ENCODE measurements around the gene TMEM179.
"Not testable (repeated sequence)": the region's sequence is repeated elsewhere in the genome, so short reads cannot be mapped to it uniquely, and the experiment has no call there.

Gene TMEM179

DNA sequence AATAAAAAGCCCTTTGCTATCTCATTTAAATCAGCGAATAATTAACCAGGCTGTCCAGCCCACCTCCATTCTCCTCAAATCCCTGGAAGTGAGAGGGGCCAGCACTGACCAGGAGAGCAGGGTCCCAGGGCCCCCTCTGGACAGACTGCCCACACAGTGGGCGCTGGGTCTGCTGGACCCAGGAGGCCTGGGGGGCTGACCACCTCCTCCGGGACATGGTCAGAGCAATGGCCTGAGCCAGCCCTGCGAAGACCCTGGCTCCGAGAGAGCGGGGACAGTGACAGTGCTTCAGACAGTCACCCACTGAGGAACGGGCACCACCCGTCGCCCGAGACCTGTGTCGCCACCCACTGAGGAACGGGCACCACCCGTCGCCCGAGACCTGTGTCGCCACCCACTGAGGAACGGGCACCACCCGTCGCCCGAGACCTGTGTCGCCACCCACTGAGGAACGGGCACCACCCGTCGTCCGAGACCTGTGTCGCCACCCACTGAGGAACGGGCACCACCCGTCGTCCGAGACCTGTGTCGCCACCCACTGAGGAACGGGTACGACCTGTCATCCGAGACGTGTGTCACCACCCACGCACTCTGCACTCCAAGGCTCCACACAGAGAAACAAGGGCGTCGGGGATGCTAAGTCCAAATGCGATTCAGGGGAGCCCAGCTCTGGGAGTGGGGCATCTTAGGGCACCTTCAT is 32.4 kb upstream of the TMEM179 start:
- DNase-seq, result not testable (repeated sequence)

DNA sequence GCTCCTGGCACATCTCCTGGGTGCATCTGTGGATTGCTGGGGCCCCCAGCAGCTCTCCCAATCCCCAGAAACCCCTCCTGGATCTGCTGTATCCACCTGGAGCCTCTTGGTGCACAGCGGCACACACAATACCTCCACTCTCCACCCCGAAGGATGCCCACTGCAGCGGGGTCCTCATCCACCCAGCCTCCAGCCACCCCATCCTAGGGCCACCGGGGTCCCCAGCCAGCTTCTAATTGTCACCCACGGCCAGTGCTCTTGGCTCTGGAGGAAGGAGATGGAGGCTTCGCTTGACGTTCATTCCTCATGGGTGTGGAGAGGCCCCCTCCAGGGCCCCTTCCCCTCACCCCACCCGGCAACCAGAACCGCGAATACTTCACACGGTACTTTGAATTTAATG is 31.6 kb upstream of the TMEM179 start:
- no peak for DNase-seq

DNA sequence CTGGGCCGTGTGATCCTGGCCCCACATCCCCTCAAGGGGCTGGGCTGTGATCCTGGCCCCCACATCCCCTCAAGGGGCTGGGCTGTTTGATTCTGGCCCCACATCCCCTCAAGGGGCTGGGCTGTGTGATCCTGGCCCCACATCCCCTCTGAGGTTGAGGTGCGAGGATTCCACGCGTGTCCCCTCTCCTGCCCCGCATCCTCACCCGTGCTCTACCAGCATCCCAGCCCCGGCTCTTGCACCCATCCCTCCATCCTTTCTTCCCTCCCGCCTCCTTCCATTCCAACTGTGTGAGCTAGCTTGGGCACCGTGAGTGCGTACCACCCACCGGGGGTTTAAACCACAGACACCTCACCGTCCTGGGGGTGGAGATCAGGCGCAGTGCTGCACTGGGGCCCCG is 31.1 kb upstream of the TMEM179 start:
- no peak for DNase-seq

DNA sequence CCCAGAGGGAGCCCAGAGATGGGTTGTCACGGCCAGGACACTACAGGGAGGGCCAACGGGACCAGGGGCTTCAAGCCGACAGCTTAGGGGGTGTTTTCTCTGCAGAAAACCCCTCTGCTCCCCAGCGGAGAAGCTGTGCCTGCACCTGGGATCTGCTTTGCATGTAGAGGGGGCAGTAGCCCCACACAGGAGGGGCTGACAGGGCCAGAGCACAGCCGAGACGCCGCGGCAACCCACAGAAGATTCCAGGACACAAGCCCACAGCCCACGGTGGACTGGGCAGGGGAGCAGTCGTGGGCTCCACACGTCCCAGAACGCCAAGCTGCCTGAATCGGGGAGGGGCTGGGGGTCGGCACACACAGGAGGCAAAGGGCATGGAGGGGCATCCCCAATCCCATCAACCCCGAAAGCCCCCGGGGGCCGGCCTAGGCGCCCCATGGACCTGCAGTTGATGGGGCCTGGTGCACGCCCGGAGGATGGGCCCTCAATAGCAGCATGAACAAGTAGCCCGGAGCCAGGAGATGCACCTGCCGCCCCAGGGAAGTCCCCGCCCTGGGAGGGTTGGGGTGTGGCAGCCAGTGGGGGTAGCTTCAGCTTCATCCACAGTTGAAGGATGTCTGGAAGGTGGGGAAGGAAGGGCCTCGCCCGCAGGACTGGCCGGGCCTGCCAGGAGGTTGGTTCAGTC is 30.5 kb upstream of the TMEM179 start:
- no peak for DNase-seq

DNA sequence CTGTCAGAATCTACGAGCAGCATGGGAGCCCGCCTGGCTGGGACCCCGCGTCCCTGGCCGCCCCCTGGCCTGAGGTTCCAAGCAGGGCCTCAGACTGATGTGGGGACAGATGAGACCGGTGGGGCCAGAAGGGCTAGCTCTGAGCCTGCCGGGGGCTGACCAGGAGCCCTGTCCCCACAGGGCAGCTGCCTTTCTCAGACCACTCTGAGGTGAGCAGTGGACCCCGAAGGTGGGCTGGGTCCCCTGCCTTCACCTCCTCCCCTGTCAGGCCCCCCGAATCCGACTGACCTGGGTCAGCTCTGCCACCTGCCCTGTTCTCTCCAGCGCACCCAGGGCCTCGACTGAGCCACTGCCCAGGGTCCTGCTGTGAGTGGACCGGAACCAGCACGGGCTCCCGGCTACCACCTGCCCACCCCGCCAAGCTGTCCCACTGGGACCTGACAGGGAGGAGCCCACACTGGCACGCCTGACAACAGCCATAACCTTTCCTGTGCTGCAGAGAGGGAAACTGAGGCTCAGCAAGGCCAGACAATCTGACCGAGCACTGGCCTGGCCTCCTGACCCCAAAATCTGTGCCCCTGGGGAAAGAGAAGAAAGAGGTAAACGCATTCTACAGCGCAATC is 29.7 kb upstream of the TMEM179 start:
- no peak for DNase-seq

DNA sequence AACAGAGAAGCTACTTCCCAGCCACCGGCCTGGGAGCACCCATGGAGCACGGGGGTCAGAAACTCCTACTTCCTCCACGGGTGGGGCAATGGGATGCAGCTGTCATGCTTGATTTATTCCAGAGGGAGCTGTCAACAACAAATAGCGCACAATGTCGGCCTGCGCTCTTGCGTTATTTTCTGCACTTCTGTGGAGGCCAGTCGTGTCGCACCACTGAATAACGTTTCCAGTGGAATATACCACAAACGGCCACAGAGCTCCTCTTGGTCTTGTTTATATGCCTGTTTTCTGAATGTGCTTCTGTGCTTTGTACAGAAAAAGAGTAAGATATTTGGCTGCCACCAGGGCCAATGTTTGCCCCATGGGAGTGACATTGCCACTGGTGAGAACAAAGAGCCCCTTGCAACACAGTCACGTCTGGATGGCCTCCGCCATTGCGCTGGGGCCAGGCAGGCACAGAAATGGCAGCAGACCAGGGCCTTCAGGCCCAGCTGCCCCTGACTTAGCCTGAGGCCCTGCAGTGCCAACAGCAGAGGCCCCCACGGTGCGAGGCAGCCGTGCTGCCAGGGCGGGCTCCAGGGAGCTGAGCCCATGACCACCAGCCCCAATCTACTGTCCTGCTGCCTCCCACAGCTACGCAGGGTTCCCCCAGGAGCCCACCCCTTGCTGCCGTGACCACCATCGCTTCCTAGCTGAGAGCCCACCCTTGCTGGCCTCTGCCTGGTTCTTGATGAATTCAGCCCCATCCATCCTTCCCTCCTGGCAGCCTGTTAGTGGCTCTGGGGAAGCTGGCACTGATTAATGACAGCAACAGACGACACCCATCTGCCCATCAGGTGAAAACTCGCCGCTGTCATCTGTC is 28.9 kb upstream of the TMEM179 start:
- DNase-seq, result no peak

DNA sequence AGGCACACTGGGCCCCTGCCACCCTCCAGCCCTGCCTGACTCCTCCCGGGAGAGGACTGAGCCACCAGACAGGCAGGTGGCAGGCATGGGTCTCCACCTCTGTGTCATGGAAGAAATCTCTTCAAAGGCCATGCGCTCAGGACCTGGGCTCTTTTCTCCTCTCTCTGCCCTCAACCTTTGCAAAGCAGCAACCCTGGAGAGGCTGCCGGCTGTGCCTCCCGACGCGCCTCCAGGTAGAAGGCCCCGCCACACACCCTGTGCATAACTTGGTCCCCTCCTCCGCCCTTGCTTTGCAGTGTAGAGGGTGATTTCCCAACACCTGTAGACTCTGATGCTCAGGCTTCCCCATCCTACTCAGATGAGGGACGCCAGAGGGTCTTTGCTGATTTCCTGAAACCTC is 28.2 kb upstream of the TMEM179 start:
- DNase-seq, result no peak

DNA sequence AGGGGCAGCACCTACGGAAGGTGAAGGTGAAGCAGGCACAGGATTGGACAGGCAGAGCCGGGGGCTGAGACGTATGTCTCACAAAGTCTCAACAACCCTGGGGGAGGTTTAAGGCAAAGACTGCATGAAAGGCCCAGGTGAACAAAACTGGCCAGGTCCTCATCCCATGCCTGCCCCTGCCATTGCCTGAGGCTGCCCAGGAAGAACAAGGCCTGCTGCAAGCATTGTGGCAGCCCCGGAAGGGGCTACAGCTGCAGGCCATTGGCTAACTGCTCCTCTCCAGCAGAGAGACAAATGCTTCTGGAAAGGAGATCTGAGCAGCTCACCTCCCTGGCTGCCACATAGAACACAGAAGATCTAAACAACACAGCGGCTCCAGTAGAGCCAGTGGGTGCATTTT is 20.4 kb upstream of the TMEM179 start:
- DNase-seq, result no peak

DNA sequence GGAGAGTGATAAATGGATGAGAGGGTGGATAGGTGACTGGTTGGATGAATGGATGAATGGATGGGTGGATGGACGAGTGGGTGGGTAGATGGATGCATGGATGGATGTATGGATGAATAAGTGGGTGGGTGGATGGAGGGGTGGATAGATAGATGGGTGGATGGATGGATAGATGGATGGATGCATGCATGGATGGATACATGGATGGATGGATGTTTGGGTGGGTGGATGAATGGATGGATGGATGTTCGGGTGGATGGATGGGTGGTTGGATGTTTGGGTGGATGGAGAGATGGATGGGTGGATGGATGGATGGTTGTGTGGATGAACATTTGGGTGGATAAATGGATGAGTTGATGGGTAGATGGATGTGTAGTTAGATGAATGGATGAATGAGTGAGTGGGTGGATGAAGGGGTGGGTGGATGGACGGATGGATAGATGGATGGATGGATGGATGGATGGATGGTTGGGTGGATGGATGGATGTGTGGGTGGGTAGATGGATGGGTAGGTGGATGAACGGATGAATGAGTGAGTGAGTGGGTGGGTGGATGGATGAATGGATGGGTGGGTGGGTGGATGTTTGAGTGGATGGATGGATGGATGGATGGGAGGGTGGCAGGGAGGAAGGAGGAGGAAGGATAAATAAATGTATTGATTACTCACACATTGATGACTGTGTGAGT is 9.7 kb upstream of the TMEM179 start:
- no peak for DNase-seq

DNA sequence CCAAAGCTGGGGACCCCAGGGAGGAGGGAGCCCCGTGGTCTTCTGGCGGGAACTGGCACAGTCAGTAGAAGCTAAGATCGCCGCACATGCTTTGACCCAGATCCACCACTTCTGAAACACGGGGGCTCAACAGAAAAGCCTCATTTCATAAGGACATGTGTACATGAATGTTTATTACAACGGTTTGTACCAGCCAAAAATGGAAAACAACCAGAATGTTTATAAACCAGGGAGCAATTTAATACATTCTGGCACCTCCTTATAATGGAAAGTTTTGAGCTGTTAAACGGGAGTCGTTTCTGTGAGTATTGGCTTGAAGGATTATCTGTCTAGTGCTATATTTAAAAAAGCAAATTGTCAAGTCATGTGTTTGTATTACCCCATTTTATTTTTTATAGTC is 7.3 kb upstream of the TMEM179 start:
- DNase-seq, result no peak

DNA sequence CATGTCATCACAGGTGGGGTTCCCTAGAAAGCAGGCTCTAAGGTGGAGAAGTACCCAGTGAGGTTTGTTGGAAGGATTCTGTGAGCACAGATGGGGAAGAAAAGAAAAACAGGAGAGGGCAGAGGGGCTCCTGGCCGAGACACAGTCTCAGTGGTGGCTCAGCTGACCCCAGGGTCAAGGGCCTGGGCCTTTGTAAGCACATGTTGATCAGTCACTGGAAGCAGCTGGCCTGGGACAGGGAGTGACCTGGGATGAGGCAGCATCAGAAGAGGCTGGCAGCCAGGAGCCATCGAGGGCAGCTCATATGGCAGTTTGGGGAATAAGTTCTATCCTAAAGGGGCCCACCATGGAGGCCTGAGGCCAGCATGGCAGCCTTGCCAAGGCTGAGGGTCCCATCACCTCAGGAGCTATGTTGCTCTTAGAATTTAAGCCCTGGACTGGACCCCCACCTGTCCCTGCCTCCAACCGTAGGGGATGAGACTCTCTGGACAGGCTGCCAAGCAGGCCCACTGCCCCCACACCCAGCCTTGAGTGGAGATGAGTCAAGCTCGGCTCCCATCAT is 6.3 kb upstream of the TMEM179 start:
- no peak for DNase-seq

DNA sequence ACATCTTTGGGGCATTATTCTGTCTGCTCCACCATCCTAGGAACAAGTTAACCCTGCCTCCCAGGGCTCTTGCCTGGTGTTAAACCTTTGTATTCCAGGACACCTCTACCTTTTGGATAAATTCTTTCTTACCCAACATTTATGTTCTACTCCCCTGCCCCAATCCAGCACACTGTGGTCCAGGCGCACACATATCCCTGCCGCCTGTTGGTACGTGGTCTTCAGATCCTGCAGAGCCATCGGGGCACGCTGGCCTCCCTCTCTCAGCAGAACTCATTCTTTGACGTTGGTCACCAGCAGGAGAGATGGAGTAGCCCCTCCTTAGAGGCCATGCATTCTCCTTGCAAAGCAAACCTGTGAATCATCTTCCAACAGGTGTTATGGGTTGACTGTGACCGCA is 5.1 kb upstream of the TMEM179 start:
- no peak for DNase-seq

DNA sequence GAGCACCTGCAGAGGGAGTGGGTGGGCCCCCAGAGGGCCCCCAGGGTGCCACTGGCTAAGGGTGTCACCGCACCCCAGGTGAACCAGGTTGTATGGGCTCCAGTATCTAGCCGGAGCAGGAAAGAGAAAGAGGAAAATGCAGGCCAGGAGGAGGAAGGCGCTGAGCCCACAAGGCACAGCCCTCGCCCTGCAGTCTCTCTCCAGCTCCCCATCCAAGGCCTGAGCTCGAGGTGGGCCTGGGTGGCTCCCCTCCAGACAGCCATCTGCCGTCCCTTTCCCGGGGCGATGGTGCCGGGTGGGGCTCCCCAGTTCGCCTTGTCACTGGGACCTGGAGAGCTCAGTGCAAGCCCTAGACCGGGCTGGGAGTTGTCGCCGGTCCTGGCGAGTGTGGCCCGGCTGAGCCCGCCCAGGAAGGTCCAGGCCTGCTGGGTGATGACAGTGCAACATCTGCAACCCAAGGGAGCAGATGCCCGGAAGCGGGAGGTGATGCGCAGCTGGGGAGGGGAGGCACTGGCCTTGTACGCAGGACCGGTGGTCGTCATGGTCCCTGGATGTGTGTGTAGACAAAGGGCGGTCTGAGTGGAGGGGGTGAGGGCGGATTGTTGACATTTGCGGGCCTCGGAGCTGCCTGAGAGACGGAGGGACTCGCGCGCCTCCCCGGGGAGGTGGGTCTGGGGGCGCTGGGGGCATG is 716 bp downstream of the TMEM179 start:
- no peak for DNase-seq

DNA sequence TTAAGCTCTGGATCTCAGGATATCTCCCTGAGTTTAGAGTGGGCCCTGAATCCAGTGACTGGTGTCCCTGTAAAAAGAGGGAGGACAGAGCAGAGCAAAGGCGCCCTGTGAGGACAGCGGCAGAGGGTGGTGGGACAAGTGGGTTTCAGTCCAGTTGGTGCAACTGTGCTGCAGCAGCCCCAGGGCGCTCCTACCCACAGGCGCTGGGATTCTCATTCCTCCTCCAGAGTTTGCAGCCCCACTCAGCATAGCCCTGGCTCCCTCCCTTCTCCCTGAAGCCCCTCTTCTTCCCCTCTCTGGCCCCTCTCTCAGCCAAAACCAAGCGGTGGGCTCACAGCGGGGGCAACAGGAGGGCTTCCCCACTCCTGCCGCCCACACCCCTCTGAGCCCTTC is 1.6 kb downstream of the TMEM179 start:
- DNase-seq, result no peak

DNA sequence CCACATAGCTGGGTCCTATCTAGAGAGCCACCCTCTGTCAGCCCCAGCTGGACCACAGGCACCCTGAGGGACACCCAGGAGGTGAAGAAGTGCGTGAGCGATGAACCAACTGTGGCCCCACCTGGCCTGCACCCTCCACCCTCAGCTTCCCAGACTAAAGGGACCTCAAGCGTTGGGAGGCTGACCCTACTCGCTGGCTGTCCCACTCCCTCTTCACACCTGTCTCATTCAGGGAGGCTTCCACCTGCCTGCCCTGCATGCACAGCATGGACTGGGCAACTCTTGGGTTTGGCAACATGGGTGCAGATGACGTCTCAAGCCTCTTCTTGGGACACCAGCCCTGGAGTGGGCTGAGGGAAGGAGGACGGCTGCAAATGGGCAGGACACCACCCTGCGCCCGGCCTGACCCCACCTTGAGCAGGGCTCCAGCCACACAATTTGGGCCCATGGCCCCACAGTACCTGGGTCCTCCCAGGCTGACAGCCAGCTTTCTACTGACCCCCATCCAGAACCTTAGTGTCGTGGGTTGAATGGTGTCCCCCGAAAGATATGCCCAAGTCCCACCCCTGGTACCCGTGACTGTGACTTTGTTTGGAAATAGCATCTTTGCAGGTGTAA is 2.1 kb downstream of the TMEM179 start:
- no peak for DNase-seq

DNA sequence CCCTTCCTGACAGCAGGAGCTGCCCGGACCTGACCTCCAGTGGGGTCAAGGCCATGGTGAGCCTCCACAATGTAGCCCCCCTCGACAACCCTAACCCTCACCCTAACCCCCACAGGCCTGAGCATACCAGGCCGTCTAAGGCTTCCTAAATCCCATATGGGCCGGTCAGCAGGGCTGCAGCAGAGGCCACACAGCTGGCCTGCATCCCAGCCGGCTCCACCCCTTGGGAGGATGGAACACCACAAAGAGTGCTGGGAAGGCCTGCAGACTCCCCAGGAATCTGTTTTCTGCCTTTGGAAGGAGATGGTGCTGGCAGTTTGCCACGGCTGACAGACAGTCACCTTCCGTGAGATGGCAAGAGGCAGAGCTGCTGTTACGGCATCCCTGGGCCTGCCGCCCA is 2.8 kb downstream of the TMEM179 start:
- DNase-seq, result no peak

DNA sequence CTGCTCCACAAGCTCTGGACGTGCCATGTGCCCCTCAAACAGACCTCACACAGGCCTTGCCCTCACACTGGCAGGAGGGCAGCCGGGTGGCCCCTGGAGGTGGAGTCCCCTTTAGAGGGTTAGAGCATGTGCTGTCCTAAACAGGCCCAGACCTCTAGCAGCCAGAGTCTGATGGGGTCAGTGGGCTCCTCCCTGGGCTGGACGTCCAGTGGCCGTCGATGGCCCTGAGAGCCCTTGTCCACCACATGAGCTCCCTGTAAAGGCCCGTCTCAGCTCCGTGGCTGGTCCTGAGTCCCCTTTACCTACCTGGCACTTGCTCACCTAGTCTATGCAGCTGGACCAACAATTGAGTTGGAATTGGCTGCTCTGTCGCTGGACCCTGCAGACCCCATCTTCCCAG is 3.8 kb downstream of the TMEM179 start:
- DNase-seq, result no peak

DNA sequence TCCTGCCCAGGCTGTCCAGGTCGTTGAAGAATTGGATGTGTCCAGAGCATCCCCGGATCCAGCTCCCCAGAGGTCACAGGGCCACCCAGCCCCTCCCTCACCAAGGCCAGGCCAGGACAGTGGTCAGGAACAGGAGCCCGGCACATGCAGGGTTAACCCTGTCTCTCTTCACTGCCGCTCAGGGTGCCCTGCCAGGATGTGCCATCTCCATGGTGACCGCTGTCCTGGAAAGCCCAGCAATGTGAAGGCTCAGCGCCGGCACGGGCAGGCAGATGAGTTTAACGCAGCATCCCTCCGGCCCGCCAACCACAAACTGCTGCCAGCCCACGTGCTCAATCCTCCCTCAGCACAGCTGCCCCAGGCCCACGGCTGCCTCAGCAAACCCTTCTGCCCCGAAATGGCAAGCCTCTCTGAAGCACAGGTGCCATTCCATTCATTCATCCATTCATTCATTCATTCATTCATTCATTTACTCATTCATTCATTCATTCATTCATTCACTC is 4.4 kb downstream of the TMEM179 start:
- DNase-seq, result no peak

DNA sequence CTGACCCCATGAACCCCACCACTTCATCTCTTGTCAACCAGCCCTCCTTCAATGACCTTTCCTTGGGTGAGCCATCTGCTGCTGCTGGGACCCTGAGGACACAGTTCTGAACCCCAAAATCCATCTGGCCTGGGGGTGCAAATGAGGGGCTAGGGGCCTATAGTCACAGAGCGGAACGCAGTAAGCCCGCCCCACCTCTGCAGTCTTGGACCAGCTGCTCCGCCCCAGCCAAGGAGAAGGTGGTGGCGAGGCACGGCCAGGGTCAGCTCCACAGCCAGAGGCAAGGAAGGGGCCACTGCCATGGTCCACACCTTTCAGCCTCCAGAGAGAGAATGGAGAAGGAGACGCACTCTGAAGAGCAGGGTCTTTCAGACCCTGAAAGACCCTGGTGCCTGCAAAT is 5.1 kb downstream of the TMEM179 start:
- no peak for DNase-seq

DNA sequence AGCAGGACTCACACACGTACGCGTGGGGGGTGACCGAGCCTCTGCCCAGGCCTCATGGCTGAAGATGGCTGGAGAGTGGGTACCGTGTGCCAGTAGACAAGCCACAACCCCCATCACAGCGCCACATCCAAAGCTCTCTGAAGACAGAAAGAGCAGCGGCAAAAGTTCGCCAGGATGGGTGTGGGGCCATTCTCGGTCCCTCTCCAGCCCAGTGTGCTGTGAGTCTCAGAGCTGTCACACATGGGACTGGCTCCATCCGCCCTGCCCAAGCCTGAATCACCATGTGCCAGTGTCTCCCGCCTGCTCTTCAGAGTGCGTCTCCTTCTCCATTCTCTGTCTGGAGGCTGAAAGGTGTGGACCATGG is 5.7 kb downstream of the TMEM179 start:
- no peak for DNase-seq
